ENCODE data around the gene GDPD2. TPM values are rescaled to one million over a fixed set of nuclear protein-coding genes. Genes with fewer than 3 reads are reported as not detected.
A peak's percentile ranks its signal among the peaks of the same experiment; 100 is the strongest.

The GDPD2 gene
- total RNA-seq, 3 donors from 2014 or later (not counting 1 experiment from before 2014, with no cell fraction given) = not detected

GRCh38 chrX:70456256-70456655, 33.1 kb downstream of the GDPD2 start:
- intact Hi-C loops (cut with micrococcal nuclease) = loop anchor here (10.0 kb wide), 1 partner anchor 209 kb away; no protein-coding TSS in a partner anchor
- peak overlapping the region; percentile 47 for H3K4me3 ChIP-seq (ENCODE audit: low read length)
- H3K4me1 Mint-ChIP-seq = peaks cover 24 to 50% of the 10 kb centered on the region in 2 donors
- WGBS (ENCODE audit: insufficient coverage) = 15% methylated on average over 2 of the region's 2 CpGs
- H3K27me3 Mint-ChIP-seq (ENCODE audit: low read depth in 2 of 2) = no peaks in the 10 kb centered on the region
- peaks cover 37% of the 10 kb centered on the region for H3K4me1 ChIP-seq (ENCODE audit: control insufficient read depth, insufficient read depth, low read length)
- H3K27ac Mint-ChIP-seq = peak overlapping the region; percentile 57 to 91
- no peak for TF ChIP-seq CTCF (IDR thresholded peaks at IDR 0.05)
- no peaks in the 10 kb centered on the region for H3K27me3 ChIP-seq (ENCODE audit: control insufficient read depth, insufficient read depth, low read length)
- H3K9me3 ChIP-seq (ENCODE audit: control insufficient read depth, insufficient read depth, low read length) = no peaks in the 10 kb centered on the region
- H3K36me3 Mint-ChIP-seq = no peaks in the 10 kb centered on the region
- H3K4me3 Mint-ChIP-seq = peak overlapping the region; percentile 89
- ATAC-seq (no peak), DNase-seq (peak in 1 of 2 donors; percentile 26)
- H3K36me3 ChIP-seq (ENCODE audit: control insufficient read depth, insufficient read depth, low read length) = peaks cover 3% of the 10 kb centered on the region
- no peak overlapping the region for H3K27ac ChIP-seq (ENCODE audit: low read length)
- H3K9me3 Mint-ChIP-seq = no peaks in the 10 kb centered on the region

GRCh38 chrX:70461026-70461425, 37.9 kb downstream of the GDPD2 start:
- Histone ChIP-seq H3K9me3 (ENCODE audit: control insufficient read depth, insufficient read depth, low read length) (no peaks in the 10 kb centered on the region), H3K27me3 (ENCODE audit: control insufficient read depth, insufficient read depth, low read length) (no peaks in the 10 kb centered on the region), H3K36me3 (ENCODE audit: control insufficient read depth, insufficient read depth, low read length) (peaks cover 3% of the 10 kb centered on the region), H3K4me3 (ENCODE audit: low read length) (no peak overlapping the region), H3K27ac (ENCODE audit: low read length) (no peak overlapping the region), H3K4me1 (ENCODE audit: control insufficient read depth, insufficient read depth, low read length) (no peaks in the 10 kb centered on the region)
- H3K9me3 Mint-ChIP-seq = no peaks in the 10 kb centered on the region
- H3K27ac Mint-ChIP-seq = no peak overlapping the region
- 95% methylated on average over 2 of the region's 2 CpGs for WGBS (ENCODE audit: insufficient coverage)
- DNase-seq = no peak
- peaks cover 12 to 13% of the 10 kb centered on the region in 2 donors for H3K4me1 Mint-ChIP-seq
- no peak overlapping the region for H3K4me3 Mint-ChIP-seq
- no peaks in the 10 kb centered on the region for H3K27me3 Mint-ChIP-seq (ENCODE audit: low read depth in 2 of 2)
- no peaks in the 10 kb centered on the region for H3K36me3 Mint-ChIP-seq
- TF ChIP-seq CTCF (IDR thresholded peaks at IDR 0.05) = no peak
- ATAC-seq = no peak
- intact Hi-C loops (cut with micrococcal nuclease) = no loop called here

GRCh38 chrX:70464051-70464450, 40.9 kb downstream of the GDPD2 start:
- ATAC-seq (no peak), DNase-seq (no peak)
- TF ChIP-seq CTCF (IDR thresholded peaks at IDR 0.05) = no peak
- H3K36me3 Mint-ChIP-seq = no peaks in the 10 kb centered on the region
- H3K27me3 ChIP-seq (ENCODE audit: control insufficient read depth, insufficient read depth, low read length) = no peaks in the 10 kb centered on the region
- H3K27ac ChIP-seq (ENCODE audit: low read length) = no peak overlapping the region
- H3K9me3 Mint-ChIP-seq = no peaks in the 10 kb centered on the region
- no peak overlapping the region for H3K4me3 Mint-ChIP-seq
- no peak overlapping the region for H3K27ac Mint-ChIP-seq
- H3K4me1 Mint-ChIP-seq = no peaks in the 10 kb centered on the region
- no peaks in the 10 kb centered on the region for H3K27me3 Mint-ChIP-seq (ENCODE audit: low read depth in 2 of 2)
- no peaks in the 10 kb centered on the region for H3K4me1 ChIP-seq (ENCODE audit: control insufficient read depth, insufficient read depth, low read length)
- no peak overlapping the region for H3K4me3 ChIP-seq (ENCODE audit: low read length)
- peaks cover 3% of the 10 kb centered on the region for H3K36me3 ChIP-seq (ENCODE audit: control insufficient read depth, insufficient read depth, low read length)
- no peaks in the 10 kb centered on the region for H3K9me3 ChIP-seq (ENCODE audit: control insufficient read depth, insufficient read depth, low read length)
- intact Hi-C loops (cut with micrococcal nuclease) = no loop called here

GRCh38 chrX:70466968-70467367, 43.9 kb downstream of the GDPD2 start:
- no peak for ATAC-seq
- Histone ChIP-seq H3K36me3 (ENCODE audit: control insufficient read depth, insufficient read depth, low read length) (no peaks in the 10 kb centered on the region), H3K9me3 (ENCODE audit: control insufficient read depth, insufficient read depth, low read length) (no peaks in the 10 kb centered on the region), H3K4me3 (ENCODE audit: low read length) (no peak overlapping the region), H3K27ac (ENCODE audit: low read length) (no peak overlapping the region), H3K27me3 (ENCODE audit: control insufficient read depth, insufficient read depth, low read length) (no peaks in the 10 kb centered on the region), H3K4me1 (ENCODE audit: control insufficient read depth, insufficient read depth, low read length) (peaks cover 2% of the 10 kb centered on the region)
- Mint-ChIP-seq H3K4me1 (peaks cover 6 to 19% of the 10 kb centered on the region in 2 donors), H3K4me3 (no peak overlapping the region), H3K27me3 (ENCODE audit: low read depth in 2 of 2) (no peaks in the 10 kb centered on the region), H3K9me3 (no peaks in the 10 kb centered on the region), H3K36me3 (no peaks in the 10 kb centered on the region), H3K27ac (no peak overlapping the region)
- no peak for DNase-seq
- intact Hi-C loops (cut with micrococcal nuclease) = no loop called here
- no peak for TF ChIP-seq CTCF (IDR thresholded peaks at IDR 0.05)
